Activated CD4-positive, alpha-beta T cell treated with anti-CD3 and anti-CD28 coated beads, Interleukin-2, amount 50 U/mL, for 4 hours (primary cell): ENCODE data around the gene MVD.
"Not testable (repeated sequence)": the region's sequence is repeated elsewhere in the genome, so short reads cannot be mapped to it uniquely, and the experiment has no call there.

ENCODE experiments used
- DNase-seq, 2 experiments: peaks; one replicate each; pipeline ENCODE4 v3.0.0-alpha.2; 2020

Gene MVD

DNA sequence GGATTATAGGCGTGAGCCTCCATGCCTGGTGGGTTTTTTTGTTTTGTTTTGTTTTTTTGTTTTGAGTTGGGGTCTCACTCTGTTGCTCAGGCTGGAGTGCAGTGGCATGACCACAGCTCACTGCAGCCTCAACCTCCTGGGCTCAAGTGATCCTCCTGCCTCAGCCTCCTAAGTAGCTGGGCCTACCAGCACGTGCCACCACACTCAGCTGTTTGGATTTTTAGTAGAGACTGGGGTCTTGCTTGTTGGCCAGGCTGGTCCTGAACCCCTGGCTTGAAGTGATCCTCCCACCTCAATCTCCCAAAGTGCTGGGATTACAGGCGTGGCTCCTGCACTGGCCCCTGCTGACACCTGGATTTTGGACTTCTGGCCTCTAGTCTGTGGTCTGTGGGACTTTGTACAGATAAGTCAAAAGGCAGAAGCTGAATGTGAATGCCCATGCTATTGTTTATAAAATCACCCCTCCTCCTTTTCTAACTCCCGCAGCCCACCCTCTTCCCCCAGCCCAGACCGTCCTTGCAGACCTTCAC, 17.7 kb upstream of the MVD start:
- DNase-seq, result no peak

DNA sequence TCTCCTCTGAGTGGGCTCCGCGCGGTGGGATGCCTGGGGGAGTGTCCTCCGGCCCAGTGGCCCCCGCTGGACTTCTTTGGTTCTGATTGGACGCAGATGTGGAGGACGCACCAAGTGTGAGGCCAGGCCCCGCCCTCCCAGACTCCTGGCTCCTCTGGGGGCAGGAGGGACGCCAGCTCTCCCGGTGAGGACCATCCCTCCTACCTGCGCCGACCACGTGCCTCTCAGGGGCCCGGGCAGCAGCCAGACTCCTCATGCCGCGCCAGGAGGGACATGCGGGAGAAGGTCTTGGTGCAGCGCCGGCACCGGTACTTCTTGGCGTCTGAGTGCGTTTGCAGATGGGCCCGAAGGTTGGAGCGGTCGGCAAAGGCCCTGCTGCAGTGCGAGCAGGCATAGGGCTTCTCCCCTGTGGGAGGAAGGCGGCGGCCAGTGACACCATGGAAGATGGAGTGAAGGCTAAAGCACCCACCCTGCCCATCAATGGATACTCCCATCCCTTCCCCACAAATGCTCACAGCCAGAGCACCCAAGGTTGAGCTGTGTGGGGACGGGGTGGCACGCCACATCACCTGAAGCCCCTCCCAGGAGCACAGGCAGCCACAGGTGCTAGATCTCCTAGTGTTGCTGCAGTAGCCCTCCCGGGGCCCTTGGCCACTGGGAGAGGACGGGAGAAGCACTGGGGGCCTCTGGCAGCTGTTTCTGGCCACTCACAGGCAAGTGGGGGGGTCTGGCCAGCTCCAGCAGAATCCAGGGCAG, 15.5 kb upstream of the MVD start:
- no peak for DNase-seq

DNA sequence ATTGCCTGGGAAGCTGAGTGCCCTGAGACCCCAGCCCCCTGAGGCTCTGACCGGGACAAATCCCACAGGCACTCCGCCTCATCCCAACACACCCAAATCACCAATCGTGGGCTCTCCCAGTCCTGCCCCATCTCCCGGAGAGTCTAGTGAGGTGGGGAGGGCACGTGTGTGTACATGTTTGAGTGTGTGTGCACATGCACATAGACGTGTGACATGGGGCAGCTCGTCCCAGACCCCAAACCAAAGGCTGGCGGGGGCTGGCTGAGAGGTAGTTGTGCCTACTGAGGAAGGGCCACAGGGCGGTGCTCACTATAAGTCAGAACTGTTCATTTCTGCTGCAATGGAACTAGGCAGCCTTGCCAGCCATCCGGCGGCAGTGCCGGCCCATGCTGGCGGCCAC, 14.8 kb upstream of the MVD start:
- no peak for DNase-seq

DNA sequence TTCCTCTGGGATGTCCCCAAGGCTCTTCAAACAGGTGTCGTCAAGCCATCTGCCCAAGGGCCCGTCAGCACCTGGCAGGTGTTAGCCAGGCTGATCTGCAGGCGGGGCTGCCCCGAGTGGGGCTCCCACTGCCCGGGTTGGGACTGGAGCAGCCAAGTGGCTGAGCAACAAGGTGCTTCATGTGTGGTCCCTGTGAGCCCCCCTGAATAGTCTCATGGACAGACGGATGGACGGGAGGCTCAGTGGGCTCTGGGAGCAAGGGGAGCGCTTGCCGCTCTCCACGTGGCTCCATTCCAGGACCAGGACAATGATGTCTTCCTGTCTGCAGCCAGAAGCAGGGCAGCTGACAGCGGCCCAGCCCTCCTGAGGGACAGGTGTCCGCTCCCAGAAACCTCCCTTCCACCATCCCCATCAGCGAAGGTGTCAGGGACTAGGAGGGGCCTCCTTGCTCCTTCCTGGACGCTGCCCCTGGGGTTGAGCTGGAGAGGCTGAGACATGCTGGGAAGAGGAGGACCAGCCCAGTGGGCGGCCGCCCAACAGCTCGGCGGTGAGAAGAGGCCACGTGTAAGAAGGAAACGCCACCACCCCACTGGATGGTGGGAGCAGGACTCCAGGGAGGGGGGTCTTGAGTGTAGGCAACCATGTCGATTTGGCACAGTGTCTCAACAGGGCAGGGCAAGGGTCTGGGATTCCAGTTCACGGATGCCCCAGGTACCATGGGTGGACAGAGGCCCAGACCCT, 13.8 kb upstream of the MVD start:
- DNase-seq, result no peak

DNA sequence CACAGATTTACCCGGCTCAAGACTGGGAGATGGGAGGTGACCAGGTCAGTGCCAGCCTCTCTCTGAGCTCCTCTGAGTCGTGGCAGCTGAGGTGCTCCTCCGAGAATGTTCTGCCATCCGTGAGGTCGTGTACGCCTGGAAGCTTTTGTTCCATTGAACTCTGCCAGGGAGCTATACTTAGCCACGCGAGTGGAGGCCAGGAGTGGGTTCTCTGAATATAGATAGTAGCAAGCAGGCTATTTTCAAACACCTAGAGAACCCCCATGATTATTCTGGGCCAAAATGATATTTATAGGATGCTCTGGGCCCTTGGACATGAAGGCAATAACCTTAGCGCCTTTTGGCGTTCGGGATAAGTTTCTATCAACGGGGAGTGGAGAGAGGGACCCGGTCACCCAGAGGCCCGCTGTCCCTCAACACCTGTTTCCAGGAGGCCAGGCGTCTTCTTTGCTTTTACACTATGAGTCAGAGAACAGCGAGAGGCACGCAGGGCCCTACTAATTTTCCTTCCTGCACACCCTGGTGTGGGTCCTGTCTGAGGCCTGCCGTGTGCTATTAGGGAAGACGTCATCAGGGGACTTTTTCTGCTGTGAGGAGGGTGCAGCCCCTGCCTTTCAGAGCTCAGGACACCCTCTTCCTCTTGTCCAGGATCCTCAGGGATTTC, 11.0 kb upstream of the MVD start:
- no peak for DNase-seq

DNA sequence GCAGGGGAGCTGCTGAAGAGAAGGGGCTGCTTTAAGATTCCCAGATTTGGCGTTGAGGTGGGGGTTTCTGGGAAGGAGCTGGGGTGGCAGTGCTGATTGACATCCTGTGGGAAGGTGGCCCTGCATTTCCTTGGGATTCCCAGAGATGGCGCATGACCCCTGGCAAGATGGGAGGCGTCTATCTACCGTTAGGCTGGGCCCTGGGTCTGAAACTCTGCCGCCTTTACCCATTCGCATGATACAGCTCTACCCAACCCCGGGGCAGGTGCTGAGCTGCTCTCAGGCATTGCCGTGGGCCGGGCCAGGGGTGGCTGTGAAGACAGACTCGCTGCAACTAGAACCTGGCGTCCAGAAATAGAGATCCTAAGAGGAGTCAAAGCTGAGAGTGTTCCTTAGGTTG, 9.9 kb upstream of the MVD start:
- no peak for DNase-seq

DNA sequence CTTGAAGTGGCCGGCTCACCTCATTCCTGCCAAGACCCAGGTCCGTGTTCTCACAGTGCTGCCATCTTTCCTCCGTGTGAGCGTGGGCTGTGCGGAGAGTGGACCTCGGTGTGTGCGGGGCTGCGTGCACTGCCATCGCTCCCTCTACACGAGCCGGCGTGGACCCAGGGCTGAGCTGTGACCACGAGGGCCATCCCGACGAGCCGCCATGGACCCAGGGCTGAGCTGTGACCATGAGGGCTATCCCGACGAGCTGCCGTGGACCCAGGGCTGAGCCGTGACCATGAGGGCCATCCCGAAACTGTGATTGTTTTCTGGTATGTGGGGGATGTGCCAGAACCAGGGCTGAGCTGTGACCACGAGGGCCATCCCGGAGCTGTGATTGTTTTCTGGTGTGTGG, 8.9 kb upstream of the MVD start:
- no peak for DNase-seq

DNA sequence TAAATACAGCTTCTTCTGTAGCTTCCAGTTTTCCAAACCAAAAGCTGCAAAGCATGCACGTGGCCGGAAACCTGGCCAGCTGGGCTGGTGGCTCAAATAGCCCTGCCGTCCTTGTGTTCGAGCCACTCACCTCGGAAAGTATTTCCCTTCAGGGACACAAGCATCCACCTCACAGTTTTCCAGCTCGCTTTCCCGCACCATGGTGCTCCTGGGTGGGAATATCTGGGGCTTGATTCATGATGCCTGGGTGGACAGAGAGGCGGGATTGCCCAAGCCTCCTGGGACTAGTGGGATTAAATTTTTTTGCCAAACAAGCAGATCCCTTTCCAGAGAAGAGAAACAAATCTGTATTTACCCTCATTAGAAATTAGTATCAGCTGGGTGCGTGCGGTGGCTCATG, 7.1 kb upstream of the MVD start:
- DNase-seq, result no peak

DNA sequence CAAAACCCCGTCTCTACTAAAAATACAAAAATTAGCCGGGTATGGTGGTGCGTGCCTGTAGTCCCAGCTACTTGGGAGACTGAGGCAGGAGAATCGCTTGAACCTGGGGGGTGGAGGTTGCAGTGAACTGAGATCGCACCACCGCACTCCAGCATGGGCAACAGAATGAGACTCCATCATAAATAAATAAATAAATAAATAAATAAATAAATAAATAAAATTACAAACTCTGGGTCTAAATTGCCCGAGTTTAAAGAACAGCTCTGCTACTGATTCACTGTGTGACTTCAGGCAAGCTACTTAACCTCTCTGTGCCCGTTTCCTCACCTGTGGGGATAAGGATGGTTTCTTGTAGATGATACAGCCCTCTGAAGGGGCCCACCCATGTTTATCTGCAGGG, 6.6 kb upstream of the MVD start:
- DNase-seq, result not testable (repeated sequence)

DNA sequence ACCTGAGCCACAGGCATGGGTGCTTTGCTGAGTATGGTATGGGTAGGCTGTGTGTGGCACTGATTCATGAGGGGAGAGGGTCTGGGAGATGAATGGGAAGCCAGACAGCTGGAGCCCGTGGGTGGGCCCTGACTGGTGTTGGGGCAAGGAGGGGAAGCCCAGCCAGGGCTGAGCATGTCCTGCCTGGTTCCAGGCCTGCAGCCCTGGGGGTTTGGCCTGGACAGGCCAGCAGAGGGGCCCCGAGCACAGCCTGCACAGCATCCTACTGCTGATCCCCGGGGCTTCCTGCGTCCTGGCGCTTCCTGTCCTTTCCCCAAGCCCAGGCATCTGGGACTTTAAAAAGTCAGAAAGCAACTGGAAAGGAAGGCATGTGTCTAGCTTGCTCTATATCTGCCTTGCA, 4.6 kb upstream of the MVD start:
- no peak for DNase-seq

DNA sequence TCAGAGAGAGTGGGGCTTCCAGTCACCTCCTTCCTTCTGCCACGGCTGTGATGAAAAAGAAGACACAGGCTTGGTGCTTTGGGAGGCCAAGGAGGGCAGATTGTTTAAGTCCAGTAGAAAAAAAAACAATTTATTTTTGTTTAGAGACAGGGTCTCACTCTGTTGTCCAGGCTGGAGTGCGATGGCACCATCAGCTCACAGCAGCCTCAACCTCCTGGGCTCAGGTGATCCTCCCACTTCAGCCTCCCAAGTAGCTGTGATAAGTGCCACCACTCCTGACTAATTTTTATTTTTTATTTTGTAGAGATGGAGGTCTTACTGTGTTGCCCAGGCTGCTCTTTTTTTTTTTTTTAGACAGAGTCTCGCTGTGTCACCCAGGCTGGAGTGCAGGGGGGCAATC, 2.7 kb upstream of the MVD start:
- no peak for DNase-seq

DNA sequence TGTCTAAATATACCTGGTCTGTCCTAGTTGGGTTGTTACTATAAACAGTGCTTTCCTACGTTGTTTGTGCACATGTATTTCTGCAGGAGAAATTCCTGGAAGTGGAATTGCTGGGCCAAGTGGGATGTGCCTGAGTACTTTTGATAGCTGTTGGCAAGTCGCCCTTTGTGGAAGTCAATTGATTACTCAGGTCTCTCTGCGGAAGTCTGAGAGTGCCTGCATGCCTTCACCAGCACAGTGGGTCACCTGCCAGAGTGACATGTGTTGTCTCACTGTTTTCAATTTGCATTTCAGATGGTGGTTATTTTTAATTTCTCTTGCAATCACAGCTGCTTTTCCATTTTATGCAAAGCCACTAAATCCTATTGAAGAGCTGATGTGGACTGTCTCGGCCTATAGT, 2.3 kb upstream of the MVD start:
- DNase-seq, result no peak

DNA sequence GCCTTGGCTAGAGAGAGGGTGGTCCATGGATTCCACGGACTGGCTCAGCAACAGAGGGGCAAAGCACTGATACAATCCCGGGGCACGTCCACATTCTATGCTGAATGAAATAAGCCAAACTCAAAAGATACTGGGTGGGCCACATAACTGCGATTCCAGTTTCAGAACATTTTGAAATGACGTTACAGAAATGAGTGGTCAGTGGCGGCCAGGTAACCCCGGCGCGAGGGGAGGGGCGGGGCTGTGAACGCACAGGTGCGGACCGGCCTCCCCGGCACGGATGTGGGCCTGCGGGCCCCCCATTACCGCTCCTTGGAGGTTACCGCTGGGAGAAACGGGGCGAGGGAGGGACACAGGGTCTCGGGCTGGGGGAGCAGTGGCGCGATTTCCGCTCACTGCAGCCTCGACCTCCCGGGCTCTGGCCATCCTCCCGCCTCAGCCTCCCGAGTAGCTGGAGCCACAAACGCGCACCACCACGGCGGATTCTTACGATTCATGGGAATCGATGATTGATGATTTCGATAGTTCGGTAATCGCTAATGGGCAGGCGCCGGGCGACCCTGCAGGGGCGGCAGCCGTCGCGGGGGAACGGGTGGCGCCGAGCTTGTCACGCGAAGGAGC, 559 bp downstream of the MVD start:
- DNase-seq, result no peak

DNA sequence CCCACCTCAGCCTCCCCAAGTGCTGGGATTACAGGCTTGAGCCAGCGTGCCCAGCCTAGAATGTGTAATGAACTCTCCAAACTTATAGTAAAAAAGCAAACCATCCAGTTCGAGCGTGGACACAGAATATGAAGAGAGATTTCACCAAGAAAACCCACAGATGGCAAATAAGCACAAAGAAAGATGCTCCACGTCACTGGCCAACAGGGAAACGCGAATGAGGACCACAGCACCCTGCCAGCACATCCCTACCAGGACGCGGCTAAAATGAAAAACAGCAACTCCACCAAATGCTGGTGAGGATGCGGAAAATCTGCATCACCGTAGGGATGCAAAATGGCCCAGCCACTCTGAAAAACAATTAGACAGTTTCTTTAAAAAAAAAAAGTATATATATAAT, 1.4 kb downstream of the MVD start:
- DNase-seq, result no peak

DNA sequence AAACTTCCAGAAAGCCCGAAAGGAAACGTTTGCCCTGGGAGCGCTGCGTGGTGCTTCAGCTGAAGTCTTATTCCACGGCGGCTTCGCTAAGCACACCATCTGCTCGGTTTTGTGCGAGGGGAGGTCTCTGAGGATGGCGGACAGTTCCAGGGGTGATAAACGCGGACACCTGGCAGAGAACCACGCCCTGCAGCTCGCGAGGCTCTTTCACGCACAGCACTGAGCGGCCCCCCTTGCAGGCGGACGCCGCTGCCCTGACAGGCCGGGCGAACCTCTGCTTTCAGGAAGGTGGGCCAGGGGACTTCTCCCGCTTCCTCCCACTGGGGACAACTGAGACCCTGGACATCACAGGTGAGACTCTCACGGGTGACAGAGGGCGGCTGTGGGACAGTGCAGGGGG, 3.7 kb downstream of the MVD start:
- no peak for DNase-seq

DNA sequence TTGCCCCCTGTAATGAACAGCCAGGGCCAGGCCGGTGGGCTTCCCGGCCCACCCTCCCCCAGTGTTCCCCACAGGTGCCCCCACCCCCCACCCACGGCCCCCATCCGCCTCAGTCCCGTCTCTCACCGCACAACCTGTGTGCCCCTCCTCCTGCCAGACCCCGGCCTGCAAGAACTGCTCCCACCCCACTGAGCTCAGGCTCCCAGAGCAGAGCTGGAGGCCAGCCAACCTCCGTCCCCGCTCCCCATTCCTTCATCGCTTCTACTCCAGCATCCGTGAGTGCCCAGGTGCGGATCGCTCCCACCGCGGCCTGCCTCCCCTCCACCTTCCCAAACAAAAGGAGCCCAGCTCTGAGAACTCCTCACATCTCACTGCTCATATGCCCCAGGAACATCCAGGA, 4.2 kb downstream of the MVD start:
- no peak for DNase-seq

DNA sequence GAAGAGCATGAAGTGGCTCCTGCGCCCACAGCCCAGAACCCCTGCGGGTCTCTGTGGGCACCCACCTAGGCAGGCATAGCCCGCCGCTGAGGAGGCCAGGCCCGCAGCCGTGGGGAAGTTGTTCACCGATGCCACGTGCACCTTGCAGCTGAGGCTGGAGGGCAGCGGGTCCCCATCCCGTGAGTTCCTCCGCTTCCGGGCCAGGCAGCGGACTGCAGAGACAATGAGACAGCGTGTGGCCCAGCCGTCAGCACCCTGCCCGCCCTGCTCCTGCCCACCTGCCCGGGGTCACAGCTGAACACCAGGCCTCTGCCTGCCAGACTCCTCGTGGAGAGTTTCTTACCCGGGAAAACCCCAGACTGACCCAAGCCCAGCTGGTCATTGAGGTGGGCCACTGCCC, 5.5 kb downstream of the MVD start:
- DNase-seq, result no peak

DNA sequence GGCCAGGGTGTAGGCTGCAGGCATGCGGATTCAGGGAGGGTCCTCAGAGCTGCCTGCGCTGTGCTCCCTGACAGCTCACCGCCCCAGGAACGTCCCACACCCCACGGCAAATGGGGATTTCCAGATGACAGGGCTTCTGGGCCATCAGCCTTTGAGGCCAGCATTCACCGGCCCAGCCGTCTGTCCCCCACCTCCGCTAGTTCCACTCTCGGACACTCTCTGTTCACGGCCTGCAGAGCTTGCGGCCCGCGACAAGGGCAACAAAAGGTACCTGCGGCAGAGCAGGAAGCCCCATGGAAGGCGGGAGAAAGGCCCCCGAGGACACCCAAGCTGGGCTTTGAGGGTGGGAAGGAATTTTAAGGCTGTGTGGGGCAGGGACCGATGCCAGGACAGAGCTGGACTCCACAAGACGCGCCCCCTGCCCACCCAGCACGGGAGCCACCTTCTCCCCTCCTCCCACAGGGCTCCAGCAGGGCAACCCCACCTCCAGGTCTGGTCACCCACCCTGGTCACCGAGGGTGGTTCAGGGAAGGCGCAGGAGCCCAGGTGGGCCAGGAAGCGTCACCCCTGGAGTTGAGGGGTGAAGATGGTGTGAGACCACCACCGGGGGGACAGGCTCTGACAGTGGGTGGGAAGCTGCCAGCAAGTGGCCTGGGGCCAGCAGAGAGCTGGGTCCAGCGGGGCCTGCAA, 6.5 kb downstream of the MVD start:
- no peak for DNase-seq

DNA sequence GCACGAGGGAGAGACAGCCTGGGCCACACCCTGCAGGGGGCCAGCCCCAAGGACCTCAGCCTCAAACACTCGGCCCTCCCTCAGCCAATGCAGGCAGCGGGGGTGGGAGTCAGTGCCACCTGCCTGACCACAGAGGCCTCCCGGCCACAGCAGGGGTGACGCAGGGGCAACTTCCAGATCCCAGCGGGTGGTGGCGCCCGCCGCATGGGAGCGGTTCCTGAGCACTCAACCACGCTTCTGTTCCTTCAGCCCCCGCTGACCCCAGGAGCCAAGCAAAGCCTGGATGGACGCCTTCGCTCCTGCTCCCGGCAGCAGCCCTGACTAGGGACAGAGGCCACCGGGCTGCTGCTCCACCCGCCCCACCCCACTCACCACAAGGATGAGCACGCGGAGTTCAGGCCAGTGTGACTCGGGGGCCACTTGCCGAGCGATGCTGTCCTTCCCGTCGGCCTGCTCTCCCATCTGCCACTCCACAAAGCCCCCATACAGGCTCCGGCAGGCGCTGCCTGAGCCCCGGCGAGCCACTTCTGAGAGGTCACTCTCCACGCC, 7.1 kb downstream of the MVD start:
- DNase-seq, result no peak

DNA sequence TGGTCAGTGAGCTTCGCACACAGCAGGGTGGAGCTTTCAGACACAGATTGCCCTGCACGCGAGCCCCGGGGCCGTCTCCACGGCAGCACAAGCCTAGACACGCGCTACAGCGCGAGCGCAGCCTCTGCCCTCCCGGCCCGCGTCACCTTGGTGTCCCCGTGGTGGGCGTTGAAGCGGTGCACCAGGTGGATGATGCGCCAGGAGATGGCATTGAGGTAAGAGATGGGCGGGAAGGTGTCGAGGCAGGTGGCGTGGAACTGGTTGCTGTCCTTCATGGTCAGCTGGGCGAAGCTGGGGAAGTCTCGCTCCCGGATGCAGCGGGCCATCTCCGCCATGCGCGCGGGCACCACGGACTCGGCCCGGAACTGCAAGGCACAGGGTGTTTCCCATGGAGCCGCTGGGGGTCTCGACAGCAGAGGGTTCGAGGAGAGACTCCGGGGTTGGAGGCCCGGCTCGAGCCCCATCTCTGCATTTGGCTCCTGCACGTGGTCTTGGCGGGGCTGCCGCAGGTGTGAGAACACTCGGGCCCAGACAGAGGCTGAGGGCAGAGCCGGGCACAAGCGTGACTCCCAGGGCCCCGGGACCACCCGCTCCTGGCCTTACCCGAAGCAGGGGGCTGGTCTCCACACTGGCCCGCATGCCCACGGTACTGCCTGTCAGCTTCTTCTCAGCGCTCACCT, 7.7 kb downstream of the MVD start:
- no peak for DNase-seq

DNA sequence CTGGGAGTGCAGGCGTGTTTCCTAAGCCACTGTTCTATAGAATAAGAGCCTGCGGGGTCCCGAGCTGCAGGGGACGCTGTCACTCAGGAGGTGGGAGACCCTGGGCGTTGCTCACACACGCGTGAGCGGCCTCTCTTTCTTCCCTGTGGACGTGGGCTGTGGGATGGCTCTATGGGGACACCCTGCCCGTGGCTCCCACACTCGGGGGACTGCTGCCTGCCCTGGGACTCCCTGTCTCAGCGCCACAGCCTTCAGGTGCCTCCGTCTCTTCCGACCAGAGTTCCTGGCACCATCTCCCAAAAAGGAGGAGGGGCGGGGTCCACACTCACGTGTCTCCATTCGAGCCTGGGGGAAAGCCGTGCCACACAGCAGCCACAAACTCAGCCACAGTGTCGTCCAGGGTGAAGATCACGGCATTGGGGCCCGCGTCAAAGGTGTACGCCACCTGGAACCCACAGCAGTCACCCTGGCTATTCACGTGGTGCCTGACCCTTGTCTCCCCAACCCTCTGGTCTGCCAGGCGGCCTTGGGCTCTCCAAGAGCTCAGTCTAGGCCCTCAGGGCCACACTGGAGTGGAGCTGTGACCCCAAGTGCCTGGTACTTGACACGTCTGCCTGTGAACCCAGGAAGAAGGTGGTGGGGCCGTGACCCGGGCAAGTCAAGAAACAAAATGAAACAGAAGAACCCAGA, 8.4 kb downstream of the MVD start:
- no peak for DNase-seq
